HG02588 (cell line): ENCODE results near the gene RABGGTA.
"Not testable (repeated sequence)": the region's sequence is repeated elsewhere in the genome, so short reads cannot be mapped to it uniquely, and the experiment has no call there.

Experiments
- ATAC-seq: cut with Tn5 transposase; IDR thresholded peaks from one replicate; pipeline ENCODE4 v1.9.1; 2021; ENCODE audit warnings: mild to moderate bottlenecking, moderate library complexity; ENCODE audit not compliant: unreplicated experiment

Gene RABGGTA

DNA sequence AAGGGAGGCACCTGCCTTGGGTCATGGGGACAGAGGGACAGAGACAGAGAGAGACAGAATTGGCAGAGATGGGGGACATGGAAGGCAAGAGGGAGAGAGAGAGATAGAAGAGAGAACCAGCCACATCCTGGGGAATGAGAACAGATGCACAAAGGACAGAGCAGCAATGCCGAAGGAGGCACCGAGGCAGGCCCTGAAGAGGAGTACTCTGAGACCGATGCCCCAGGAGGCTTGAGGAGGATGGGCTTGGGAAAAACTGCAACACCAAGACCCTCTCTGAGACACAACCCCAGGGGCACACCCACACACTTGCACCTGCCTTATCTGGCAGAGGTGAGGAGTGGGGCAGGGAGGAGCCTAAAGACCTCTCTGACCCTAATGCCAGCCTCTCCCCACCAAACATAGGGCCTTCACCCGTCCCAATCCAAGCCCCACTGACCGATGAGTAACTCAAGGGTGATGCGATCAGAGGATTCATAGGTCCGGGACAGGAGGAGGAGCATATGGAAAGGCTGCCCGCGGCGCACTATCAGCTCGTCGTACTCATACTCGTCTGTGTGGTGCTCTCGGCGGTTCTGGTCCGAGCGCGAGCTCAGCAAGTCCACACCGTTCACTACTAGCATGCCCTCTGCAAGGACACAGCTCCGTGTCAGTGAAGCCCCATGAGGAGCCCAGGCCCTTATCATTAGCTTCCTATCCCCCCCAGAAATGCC lies 10.0 kb downstream of the RABGGTA start:
- no peak for ATAC-seq

DNA sequence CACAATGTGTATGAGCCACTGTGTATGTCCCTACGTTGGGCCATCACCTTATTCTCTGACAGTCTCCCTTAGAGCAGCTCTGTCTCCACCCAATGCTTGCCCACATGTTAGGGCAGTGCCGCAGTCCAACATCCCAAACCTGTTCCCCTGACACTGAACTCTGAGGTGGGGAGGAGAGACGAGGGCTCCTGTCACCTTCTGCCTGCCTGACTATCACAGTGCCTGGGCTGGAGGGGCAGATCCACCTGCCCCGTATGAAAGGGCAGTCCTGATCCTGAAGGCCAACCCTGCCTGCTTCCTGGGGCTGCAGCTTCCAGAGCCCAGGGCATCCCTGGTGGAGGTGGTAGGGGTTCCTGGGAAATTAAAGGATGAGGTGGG lies 10.6 kb downstream of the RABGGTA start:
- no peak for ATAC-seq

DNA sequence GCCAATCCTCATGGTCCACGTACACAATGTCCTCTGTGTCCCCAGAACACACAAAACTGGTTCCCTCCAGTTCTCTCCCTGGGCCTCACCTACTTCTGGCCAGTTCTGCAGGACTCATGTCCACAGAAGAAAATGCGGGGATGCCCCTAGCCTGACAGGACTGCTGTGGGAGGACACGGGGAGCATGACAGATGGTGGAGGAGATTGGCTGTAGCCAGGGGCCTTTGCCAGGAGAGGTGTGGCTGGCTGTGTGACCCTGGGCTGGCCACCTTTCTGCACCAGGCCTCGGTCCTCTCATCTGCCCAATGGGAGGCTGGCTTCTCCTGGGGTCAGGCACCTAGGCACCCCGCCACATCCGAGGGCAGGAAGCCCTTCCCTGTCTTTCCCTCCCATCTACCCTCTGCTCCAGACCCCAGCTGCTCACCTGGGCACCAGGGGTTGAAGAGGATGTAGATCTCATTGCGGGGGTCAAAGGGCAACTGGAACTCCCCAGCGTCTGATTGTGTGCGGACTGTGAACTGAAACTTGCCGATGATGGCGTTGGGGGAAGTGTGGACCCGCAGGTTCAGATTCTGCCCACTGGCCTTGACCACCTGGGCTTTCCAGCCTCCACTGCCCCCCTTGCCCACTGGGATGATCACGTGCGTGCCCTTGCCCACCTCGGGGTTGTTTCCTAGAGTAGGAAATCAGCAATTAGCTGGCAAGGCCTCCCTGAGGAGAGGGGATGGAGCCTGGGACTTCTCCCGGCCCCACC lies 11.2 kb downstream of the RABGGTA start:
- ATAC-seq: no peak

DNA sequence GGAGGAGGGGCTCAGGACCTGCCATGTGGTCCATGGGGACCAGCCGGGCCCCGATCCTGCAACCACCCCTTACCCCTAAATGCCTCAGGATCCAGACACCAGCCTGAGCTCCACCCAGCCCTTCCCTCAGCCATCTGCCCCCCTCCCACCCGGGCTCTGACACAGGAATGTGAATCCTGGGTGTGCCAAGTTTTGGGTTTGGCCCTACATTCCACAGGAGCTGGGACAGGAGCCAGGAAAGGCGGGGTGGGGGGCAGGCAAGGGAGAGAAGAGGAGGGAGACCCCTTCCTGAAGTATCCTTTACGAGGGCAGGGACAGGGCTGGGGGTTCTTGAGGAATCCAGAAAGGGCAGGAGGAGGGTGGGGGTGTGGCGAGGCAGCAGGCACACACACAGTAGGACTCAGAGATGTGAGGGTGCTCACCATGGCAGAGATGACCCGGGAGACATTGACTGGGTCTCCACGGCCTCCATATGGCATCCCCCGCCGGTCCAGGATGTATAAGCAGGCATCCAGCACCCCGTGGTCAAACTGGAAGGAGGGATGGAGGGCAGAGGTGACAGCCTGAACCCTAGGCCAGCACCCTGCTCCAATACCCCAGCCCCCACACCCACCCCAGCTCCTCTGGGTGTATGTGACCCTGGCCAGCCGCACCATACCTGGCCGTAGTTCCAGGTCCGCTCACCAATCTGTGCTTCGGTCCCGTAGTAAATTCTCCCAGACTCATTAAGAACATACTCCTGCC lies 11.9 kb downstream of the RABGGTA start:
- no peak for ATAC-seq

- ATAC-seq: no peak
These were observed 12.7 kb downstream of the RABGGTA start for GRCh38 chr14:24258548-24259265.

DNA sequence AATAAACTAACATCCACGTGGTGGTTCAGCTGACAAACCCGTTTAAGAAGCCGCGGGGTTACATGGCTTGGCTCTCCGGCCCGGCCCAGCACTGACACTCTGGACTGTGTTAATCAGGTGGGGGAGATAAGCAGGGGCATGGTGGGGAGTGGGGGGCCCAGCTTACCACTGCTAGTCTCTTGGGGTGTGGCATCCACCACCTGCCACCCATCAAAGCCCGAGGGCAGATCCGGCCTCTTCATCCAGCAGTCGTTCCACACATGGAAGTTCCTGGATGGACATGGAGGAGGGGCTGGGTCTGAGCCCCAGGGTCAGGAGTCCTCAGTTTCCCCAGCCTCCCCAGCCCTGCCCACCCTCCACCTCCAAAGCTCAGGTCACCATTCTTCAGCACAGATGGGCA lies 13.3 kb downstream of the RABGGTA start:
- ATAC-seq: no peak

GRCh38 chr14:24256960-24257359 lies 14.4 kb downstream of the RABGGTA start:
- no peak for ATAC-seq

GRCh38 chr14:24255931-24256711 lies 15.3 kb downstream of the RABGGTA start:
- no peak for ATAC-seq

DNA sequence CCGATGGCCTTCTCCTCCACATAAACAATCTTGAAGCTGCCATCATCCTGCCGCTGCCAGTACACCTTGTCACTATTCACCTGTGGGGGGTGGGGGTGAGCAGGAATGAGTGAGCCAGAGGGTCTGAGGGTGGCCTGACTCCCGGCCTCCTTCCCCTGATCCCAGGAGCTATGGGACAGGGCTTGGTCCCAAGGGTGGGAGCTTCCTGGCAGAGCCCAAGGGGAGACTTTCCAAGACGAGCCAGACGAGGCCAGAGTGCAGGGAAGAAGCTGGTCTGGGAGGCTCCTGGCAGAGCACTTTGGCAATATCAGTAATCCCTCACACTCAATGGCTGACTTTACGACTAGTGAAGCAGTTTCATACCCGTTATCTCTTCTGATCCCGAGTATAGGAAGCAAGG lies 16.0 kb downstream of the RABGGTA start:
- ATAC-seq: no peak

DNA sequence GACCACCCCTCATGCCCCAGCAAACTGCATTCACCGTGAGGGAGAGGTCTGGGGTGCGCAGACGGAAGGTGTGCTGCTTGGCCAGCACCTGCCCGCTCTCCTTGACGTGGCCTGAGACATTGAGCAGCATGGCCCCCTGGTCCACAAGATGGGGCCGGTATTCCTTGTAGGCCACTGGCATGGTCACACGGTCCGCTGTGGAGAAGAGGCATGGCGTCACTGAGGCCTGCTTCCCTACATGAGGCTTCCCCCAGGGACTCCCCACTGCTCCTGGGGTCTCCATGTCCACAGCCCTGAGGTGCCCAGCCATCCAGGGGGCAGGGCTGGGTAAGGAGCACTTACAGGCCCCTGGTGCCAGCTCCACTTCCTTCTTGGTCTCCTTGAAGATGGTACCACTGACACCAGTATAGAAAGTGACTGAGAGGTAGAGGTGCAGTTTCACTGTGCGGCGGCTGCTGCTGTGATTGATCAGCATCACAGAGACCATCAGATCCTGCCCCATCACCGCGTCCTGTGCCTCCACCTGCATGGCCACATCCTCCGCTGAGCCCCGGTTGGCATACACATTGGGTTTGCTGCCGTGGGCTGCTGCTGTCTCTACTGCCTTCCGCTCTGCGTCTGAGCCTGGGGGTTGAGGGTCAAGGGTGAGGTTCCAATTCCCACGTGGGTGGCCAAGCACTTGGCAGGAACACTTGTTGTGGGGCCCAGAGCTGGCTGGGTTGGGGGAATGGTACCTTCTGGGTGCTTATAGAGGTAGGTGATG lies 16.6 kb downstream of the RABGGTA start:
- ATAC-seq: no peak

DNA sequence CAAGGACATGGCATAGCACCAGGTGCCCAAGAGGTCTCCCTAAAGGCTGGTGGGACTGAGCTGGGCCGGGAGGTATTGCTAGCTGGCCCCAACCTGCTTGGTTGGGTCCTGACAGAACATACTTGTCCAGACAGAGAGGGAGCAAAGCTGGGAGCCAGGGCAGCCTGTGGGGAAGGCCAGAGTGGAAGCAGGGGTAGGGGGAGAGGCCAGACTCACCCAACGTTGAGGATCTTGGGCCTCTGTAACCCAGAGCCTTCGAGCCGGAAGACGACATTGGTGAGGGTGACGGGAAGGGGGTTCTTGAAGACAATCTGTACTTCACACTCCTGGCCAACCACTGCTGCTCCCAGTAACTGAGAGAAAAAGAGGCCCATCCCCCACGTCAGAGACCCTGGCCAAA lies 17.5 kb downstream of the RABGGTA start:
- no peak for ATAC-seq

DNA sequence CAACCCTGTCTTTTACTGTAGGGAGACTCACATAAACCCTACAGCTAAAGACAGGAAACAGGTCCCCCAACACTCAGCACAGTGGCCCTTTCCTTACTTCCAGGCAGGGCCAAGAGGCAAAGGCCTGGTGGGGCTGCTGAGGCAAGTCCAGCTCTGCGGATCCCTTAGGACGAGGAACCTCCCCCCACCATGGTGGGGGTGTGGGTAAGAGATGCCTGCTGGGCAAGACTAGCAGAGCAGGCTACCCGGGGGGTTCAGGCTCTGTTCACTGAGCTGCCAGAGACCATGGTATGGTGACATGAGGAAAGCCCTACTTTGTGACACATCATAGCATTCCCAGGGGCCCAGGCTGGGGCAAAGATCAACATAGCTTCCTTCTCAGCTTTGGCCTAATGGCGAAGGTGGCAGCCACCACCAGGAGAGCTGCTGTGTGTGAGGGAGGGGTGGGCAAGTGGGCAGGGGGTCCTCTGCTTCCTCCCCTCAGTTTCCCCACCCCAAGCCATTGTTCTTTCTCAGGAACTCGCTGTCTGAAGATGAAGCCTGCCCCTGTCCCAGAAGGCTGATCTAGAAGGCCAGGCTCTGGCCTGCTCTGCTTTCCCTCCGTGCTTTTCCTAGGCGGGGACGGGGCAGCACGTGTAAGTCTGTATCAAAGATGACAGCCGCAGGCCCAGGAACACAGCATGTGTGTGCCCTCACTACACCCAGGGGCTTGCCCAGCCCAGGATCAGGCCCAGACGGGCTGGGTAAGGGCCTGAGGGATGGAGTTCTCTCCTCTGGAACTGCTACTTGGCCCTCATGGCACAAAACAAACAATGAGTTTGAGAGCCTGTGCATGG lies 18.9 kb downstream of the RABGGTA start:
- no peak for ATAC-seq

DNA sequence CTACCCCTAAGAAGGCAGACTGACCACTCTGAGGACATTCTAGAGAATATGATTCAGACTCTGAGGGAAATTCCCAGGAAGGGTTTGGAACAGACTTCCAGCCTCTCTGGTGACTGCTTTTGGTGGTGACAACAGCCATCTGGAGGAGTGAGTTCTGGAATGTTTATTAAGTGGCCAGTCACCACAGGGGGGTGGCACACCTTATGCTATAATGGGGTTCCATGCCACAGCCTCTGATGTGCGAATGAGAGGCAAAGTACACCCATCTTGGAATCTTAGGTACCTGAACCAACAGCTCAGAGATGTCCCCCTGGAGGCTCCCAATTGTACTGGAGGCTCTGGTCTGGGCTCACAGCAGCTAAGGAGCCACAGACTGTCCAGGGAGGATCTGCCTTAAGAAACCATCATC lies 19.5 kb downstream of the RABGGTA start:
- no peak for ATAC-seq

DNA sequence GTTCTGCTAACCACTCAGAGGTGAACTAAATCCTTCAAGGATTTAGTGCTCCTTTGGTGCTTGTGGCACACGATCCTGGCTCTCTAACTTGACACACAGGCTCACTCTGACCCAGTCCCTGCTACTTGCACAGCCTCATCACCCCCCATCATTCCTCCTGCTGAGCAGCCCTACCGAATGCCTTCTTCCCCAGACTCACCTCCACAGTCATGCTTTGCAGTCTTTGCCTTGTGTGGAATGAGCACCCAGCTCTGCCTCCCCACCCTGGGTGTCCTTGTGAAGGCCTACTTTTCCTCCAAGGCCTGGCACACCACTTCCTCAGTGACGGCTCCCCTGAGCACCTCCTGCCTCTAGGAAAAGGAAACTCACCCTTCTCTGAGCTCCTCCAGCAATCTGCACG lies 21.0 kb downstream of the RABGGTA start:
- ATAC-seq: no peak

- ATAC-seq: no peak
These were observed 22.0 kb downstream of the RABGGTA start for GRCh38 chr14:24249230-24250021.

GRCh38 chr14:24247422-24247821 lies 24.0 kb downstream of the RABGGTA start:
- ATAC-seq: no peak

- no peak for ATAC-seq
These were observed 24.6 kb downstream of the RABGGTA start for GRCh38 chr14:24246765-24247212.

DNA sequence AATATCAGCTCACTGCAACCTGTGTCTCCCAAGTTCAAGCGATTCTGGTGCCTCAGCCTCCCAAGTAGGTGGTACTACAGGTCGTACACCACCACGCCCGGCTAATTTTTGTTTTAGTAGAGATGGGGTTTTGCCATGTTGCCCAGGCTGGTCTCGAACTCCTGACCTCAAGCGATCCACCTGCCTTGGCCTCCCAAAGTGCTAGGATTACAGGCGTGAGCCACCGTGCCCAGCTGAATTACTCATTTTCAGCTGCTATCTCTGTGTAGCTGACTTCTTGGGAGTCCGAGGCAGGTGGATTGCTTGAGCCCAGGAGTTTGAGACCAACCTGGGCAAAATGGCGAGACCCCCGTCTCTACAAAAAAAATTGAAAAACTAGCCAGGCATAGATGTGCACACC lies 26.0 kb downstream of the RABGGTA start:
- not testable (repeated sequence) for ATAC-seq
